DMS153 (cell line): ENCODE results near the gene ERBB4.
A peak's percentile ranks its signal among the peaks of the same experiment; 100 is the strongest.

Source experiments
- DNase-seq: peaks from one replicate; lab custom pipeline; 2025; lab: John Stamatoyannopoulos, UW

The ERBB4 gene

GRCh38 chr2:212538305-212539071, at the start of gene ERBB4:
TSS of gene ERBB4 (minus strand) at chr2:212538802. CDS start at chr2:212538530, 272 bp downstream.
- DNase-seq = no peak

- DNase-seq = no peak
Observed at GRCh38 chr2:212580117-212580516, 41.5 kb upstream of the ERBB4 start.

GRCh38 chr2:212556296-212556695, 17.7 kb upstream of the ERBB4 start:
- DNase-seq = no peak

- no peak for DNase-seq
Observed at GRCh38 chr2:212554233-212554632, 15.6 kb upstream of the ERBB4 start.

- peak; percentile 34 for DNase-seq
Observed at GRCh38 chr2:212549941-212550340, 11.3 kb upstream of the ERBB4 start.

- DNase-seq = peak; percentile 29
Observed at GRCh38 chr2:212549463-212549862, 10.9 kb upstream of the ERBB4 start.

GRCh38 chr2:212548455-212548819, 9.8 kb upstream of the ERBB4 start:
- no peak for DNase-seq

GRCh38 chr2:212547716-212548454, 9.3 kb upstream of the ERBB4 start:
- no peak for DNase-seq

GRCh38 chr2:212546669-212547068, 8.1 kb upstream of the ERBB4 start:
- DNase-seq = no peak

- DNase-seq = no peak
Observed at GRCh38 chr2:212540341-212540740, 1.7 kb upstream of the ERBB4 start.

- peak; percentile 38 for DNase-seq
Observed at GRCh38 chr2:212539072-212539880, 674 bp upstream of the ERBB4 start.

GRCh38 chr2:212537726-212538304, 787 bp downstream of the ERBB4 start:
- no peak for DNase-seq

GRCh38 chr2:212536817-212537725, 1.5 kb downstream of the ERBB4 start:
- no peak for DNase-seq

- no peak for DNase-seq
Observed at GRCh38 chr2:212535996-212536816, 2.4 kb downstream of the ERBB4 start.

- no peak for DNase-seq
Observed at GRCh38 chr2:212534336-212534735, 4.3 kb downstream of the ERBB4 start.

- no peak for DNase-seq
Observed at GRCh38 chr2:212532585-212532984, 6.0 kb downstream of the ERBB4 start.

GRCh38 chr2:212532087-212532486, 6.5 kb downstream of the ERBB4 start:
- no peak for DNase-seq

- no peak for DNase-seq
Observed at GRCh38 chr2:212531499-212531898, 7.1 kb downstream of the ERBB4 start.

- no peak for DNase-seq
Observed at GRCh38 chr2:212530991-212531390, 7.6 kb downstream of the ERBB4 start.

- no peak for DNase-seq
Observed at GRCh38 chr2:212530373-212530772, 8.2 kb downstream of the ERBB4 start.
